GM21367 (cell line): Measurements from ENCODE around the gene CAMTA1.

Experiments
- ATAC-seq: cut with Tn5 transposase; IDR thresholded peaks from one replicate; pipeline ENCODE4 v1.9.1; 2021; ENCODE audit not compliant: unreplicated experiment

The CAMTA1 gene

DNA sequence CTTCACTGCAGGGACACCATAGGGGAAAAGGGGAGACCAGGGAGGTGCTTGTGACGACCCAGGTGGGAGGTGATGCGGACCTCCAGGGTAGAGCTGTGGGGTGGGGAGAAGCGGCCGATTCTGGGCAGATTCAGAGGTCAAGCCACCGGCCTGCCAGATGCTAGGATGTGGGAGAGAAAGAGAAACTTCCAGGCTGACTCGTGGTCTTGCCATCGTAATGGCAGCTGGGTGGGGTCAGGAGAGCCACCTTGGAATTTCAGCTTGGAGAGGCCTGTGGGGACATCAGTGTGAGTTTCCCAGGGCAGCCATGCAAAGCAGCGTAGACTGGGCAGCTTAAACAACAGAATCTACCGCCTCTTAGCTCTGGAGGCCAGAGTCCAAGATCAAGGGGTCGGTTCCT lies 727.8 kb downstream of the CAMTA1 start:
- ATAC-seq: no peak

DNA sequence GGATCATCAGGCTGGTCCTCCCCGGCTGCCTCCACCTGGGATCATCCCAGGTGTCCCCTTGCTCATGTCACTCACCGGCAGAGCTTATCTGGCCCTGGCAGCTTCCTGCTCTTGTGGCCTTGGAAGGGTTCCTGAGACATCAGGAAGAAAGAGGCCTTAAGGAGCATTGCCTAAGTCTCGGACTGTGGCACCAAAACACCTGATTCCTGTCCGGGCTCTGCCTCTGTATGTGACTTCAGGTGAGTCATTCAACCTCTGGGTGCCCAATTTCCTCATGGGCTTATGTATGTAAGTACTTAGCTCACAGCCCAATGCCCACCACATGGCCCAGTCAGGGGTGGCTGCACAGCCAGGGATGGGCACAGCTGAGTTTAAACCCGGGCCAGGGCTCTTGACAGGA lies 729.9 kb downstream of the CAMTA1 start:
- ATAC-seq: no peak

DNA sequence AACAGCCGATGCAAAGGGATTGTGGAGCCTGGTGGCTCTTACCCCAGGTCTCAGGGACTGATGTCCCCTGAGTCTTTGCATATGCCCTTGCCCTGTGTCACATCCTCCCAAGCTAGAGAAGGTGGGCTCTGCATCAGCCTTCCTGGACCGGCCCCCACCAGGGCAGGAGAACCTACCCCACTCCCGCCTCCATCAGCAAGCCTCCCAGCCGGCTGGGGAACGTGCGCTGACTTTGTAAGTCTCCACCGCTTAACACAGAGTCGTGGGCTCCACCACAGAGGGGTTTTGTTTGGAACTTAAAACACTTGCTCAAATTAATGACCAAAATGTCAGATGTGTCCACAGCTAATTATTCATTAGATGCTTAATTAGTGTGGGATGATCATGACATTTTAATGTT lies 730.6 kb downstream of the CAMTA1 start:
- no peak for ATAC-seq

DNA sequence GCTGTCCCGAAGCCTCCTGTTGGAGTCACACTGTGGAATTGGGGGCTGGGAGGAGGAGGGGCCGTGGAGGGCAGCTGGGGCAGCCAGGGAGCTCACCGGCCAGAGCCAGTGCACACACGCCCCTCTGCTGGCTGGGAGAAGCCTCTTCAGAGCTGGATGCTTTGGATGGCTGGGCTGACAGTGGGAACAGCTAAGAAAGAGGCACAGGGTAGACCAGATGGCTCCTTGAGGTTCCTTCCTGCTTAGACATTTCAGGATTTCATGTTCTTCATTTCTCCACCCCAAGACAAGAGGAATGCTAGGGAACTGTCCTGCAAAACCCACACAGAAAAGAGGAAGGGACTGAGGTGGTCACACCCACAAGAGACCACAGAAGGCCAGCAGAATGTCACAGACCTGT lies 731.1 kb downstream of the CAMTA1 start:
- ATAC-seq: no peak

DNA sequence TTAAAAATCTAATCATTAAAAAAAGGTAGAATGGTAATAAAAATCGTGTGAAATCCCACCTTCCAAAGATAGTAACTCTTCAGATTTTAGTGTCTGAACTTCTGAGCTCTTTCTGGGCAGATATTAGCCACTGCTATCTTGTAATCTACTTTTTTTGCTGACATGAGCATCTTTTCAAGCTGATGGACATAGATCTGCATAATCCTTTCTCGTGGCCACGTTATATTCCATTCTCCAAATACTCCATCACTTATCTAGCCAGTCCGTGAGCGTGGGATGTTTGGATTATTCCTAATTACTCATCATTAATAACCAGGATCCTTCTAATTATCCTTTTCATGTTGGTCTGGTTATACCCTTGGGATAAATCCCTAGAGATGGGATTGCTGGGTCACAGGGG lies 731.7 kb downstream of the CAMTA1 start:
- ATAC-seq: no peak

DNA sequence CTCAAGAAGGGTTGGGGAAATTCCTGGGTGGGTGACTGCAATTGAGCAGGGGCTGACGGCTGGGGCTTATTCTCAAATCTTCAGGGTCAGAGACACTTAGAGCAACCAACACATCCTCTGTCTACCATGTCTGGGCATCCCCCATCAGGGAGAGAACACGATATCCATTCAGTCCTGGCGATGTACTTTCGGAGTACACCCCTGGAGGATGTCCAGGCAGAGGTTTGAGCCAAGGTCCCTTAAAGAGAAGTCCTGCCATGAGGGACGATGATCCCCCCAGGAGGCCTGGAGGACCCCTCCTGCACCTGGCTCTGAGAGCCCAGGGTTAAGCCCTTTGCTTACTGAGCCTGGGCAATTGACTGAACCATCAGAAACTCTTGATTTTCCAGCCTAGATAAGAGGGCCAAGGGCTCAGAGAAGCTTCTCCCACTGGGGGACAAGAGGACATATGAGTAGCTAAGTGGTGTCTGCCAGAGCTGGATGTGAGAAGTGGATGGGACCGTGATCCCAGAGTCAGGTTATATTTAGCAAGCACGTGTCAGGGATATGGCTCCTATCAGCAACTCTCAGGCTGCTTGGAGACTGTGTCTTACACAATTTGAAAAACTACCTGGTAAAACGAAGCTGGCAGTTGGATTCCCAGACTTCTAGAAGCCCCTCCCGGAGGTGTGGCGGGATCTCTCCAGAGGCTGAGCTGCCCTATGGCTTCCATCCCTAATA lies 732.5 kb downstream of the CAMTA1 start:
- ATAC-seq: no peak

DNA sequence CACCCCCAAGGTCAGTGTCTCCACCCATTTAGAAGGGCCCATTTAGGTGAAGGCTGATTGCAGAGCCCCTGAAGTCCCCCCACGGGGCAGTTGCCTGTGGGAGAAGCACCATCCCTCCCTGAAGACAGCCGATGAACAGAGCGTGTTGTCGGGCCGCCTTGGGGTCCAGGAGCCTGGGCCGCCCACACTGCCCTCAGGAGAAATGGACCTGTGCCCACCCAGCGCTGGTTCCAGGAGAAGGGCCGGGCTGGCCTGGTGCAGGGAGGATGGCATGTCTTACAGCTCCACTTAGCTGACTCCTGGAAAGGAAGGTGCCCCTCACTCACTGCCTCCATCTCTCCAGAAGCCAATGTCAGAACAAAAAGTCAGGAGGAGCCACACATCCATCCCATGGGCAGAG lies 733.2 kb downstream of the CAMTA1 start:
- no peak for ATAC-seq

DNA sequence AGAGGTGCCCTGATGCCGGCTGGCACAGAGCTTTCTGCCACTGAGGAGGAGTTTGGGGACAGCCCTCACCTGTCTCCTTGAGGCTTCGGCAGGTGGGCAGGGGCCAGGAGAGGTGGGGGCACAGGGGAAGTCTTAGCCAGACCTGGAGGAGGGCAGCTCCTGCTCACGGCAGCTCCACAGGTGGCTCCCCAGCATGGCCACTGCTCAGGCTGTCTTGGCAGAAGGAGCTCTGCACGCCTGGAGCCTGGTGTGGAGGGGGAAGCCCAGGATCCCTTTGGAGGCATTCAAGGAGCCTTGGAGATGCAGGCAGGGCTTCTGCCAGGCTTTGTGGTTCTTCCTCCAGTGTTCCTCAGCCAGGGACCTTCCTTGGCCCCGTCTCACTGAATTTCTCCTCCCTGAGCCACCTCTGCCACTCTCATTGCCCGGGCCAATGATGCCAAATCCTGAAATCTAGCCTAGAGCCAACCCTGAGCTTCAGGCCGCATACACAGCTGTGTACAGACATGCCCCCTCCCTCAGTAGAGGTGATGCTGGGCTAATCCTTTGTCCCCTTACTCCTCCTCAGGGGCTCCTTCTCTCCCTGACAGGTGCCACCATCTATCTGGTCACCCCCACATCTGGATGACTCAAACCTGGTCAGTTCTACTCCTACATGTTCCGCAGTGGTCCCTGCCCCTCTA lies 734.1 kb downstream of the CAMTA1 start:
- no peak for ATAC-seq

DNA sequence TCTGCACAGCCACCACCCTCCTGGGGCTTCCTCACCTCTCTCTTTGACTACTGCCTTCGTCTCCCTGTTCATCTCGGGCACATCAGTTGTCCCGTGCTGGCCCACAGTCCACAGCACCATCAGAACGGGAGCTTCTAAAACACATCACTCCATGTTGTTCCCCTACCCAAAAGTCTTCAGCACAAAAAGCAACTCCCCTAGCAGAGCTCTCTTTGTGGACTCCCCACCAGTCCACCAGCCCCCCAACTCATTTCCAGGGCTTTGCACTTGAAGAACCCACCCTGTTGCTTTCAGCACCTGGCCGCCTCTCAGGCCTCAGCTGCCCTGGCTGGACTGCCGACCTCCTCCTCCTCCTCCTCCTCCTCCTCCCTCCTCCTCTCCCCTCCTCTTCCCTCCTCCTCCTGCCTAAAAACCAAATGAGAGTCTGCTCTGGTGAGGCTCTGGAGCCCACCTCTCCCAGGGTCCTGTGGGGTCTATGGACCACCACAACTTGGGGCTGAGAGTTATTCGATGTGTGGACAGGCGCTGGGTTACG lies 734.7 kb downstream of the CAMTA1 start:
- ATAC-seq: no peak

DNA sequence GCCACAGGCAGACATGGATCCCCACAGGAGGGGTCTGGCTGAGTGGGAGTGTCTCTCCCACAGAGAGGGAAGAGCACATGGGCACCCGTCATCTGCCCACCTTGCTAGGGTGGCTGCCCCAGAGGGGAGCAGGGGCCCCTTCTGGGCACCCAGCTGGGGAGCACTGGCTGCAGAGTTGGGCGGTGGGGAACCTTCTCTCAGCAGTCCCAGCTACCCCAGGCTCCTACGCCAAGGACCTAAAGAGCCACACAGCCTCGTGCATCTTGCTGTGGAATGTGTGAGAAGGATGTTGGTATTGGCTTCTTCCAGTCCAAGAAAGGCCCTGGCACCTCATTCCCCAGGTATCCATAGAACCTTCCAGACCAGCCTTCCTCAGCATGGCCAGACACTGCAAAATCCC lies 735.2 kb downstream of the CAMTA1 start:
- ATAC-seq: no peak

DNA sequence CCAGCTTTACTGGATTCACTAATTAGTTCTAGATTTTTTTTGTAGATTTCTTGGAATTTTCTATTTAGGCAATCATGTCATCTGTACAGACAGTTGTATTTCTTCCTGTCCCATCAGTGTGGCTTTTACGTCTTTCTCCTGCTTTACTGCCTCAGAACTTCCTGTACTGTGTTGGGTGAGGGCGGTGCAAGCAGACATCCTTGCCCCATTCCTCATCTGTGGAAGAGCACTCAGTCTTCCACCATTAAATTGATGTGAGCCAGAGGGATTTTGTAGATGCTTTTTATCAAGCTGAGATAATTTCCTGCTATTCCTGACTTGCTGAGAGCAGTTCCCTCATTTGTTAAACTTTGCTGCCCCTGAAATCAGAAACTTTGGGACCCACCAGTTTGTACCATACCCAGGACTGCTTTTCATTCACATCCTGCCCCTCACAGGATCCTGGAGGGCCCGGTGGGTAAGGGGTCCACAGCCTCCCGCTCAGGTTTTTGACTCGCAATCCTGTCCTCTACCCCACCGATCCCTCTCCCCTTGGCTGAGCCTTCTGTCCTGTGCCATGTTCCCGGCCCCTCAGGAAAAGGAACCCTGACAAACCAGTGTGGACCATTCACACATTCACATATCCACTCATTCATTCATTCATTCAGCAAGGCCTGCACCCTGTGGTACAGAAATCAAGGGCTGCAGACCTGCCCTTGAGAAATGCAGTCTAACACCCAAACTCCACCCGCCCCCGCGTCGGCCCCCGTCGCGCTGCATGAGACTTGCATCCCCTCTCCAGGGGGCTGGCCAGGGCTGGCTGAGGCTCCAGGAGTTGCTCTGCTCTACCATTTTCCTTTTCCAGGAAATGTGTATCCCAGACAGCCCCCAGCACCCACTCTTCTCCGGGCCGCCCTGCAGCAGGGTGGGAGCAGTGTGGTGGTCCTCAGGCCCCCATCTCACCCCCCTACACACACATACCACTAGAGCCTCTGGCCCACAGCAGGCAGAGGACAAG lies 739.4 kb downstream of the CAMTA1 start:
- no peak for ATAC-seq

DNA sequence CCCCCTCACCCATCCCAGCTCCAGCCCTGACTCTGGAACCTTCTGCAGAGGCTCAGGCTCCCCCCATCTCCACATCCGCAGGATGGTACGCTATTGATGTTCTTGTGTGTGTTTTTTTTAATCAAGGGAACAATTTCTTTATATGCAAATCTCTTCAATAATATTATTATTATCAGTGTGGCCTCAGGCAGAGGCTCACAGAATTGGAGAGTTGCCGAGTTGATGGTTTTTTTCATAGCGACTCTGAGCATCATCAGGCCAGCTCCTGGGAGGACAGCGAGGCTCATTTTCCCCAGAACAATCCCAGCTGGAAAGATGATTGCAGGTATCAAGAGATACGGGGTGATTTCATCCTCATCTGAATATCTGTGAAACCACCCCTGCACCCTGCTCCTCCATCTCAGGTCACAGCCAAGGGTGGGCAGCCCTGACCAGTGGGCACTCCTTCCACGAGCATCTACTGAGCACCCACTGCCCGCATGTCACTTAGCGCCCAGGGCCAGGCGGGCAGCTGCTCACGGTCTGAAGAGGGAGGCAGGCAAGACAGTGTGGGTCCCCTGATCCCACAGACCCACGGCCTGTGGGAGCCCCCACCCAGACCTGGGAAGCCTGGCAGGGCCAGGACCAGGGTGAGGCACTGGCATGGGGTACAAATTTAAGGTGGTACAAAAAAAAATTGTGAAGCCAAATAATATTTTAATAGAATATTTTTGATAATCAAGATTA lies 740.2 kb downstream of the CAMTA1 start:
- ATAC-seq: no peak

DNA sequence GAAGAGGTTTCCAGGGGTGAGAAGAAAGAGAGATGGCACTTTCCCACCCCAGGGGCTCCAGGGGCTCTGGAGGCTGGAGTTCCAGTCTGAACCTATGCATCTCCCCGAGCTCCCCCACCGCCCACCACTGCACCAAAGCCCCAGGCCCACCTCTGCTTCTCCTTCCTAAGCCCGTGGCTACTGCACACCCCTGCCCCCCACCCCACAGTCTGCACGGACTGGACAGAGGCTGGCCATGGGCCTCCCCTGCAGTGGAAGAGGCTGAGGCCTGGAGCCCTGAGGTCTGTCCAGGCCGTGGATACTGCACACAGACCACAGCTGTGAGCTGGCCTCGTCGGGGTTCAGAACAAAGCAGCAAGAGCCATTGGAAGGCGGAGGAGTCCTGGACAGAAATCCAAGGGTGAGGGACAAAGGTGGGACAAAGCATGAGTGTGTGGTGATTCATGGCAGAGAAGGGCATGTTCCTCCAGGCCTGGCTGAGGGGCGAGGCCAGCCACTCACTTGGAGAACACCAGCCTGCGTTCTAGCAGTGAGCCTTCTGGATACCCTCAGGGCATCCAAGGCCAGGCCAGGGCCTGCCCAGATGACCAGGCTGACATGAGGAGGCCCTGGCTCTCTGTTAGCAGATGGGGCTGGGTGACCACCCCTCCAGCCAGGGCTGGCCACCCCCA lies 741.1 kb downstream of the CAMTA1 start:
- no peak for ATAC-seq

DNA sequence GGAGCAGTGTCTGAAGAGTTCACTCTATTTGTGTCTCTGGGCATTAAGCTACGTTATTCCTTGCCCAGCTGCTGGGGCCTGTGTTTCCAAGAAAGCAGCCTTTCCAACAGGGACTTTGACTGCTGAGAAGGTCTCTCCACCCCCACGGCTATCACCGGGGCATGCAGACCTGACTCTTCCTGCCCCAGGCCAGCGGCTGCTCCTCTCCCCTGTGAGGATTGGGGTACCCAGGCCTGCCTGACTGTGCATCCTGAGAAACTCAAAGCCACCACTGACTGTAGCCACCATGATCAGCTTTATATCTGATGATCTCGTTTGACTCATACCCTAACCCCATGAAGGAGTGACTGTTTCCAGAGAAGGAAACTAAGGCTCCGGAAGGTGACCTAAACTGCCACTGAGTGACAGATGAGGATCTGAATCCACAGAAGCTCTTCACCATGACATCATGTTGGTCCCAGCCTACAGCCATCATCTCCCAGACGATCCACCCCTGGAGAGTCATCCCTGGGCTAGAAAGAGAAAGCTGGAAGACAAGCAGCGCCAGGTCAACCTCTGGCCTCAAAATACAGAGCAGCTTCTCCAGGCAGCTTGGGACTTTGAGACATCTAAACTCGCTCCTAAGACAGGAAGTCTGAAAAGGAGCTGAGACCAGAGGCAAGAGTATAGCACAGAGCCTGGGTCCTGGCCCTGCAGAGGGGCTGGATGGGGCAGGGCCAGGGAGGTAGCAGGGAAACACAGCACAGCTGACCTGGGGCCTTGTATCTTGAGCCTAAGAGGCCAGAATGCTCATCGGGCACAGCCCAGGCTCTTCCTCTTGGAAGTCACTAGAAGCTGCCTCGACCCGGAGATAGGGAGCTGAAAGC lies 741.8 kb downstream of the CAMTA1 start:
- ATAC-seq: no peak

DNA sequence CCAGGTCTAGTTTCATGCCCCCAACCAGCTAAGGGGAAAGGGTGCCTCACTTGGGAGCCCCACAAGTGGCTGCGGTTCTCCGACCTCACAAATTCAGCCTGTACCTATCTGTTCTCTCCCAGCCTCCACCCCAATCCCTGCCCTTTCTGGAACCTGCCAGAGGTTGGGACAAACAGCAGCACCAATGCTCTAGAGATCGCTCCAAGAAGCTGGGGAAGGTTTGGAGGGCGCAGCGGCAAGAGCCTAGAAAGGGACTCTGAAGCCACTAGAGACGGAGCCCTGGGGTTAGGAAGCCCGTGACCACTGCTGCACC lies 742.4 kb downstream of the CAMTA1 start:
- ATAC-seq: no peak

DNA sequence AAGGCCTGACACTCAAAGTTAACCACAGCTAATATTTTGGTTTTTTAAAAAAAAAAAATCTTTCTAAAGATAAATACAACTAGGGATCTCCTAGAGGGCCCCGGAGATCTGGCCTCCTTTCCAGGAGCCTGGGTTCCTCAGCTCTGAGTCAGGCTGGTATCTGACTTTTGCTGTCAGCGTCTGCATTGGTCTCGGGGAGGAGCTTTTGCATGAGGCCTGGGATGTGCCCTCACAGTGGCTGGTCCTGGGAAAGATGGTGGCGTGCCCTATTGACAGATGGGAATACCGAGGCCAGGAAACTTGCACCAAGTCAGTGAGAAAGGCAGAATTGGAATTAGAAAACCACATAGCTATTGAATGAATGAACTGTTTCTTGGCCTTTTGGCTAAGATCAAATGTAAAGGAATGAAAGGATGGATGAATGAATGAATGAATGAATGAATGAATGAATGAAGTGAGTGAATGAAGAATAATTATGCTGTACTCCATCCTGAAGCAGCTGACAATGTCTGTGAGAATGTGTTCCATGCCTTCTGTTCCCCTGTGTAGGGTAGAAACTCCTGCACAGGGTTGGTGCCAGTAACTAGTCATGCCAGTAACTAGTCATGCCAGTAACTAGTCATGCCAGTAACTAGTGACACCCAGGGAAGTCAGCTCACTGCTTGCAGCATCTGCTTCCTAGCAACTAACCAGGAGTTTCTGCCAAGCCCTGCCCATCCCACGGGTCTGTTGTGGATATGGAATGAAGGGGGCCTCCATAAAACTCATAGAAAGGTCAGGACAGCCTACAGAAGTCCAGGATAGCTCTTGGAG lies 743.3 kb downstream of the CAMTA1 start:
- no peak for ATAC-seq

DNA sequence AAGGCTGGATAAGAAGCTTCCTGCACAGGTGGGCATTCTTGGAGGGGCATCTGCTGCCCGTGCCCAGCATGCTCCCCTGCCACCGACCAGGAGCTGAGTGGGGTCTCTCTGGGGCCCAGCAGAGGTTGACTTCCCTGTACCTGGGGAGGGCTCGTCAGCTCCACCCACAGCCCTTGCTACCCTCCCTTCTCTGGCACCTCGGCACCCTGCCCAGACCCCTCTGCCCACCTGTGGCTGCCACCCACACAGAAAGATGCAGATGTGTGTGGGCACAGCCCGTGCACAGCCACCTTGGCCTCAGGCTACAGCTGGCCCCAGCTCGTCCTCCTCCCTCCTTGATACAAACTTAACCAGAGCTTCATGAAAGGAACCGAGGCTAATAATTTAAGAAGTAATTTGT lies 744.7 kb downstream of the CAMTA1 start:
- ATAC-seq: no peak

DNA sequence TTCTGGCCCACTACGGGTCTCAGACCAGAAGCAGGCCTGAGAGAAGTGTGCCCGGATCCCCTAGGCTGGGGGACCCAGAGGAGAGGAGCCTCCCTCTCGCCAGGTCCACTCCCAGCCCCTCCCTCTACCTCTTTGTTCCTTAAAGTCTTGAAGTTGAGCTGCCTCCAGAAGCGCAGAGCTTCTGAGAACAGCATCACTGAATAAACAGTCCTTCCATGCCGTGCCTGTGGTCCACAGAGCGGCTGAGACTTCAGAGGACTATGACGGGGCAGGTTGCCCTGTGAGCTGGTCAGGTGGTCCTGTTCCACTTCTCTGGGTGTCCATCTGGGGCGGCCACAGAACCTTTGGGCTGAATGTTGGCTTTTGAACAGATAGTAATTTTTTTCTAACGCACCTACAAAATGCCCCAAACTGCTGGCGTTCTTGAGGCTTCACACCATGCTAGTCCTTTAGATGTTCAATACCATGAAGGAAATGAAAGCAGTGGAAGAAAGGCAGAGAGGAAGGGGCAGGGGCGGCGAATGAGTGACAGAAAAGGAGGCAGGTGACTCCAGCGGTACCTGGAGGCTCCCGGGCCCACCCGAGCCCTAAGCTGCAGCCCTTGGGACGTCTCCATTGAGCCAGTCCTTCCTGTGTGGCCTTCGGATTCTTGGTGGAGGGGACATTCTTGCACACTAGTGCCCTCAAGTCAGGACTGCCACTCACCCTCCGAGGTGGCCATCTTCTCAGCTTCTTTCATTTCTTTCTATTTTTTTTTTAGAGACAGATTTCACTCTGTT lies 746.5 kb downstream of the CAMTA1 start:
- no peak for ATAC-seq
